ENCODE results near the gene ZNF765. TPM values are rescaled to one million over a fixed set of nuclear protein-coding genes. Genes with fewer than 3 reads are reported as not detected.

The ZNF765 gene
- total RNA-seq, 1 donor = 11.5 TPM

DNA sequence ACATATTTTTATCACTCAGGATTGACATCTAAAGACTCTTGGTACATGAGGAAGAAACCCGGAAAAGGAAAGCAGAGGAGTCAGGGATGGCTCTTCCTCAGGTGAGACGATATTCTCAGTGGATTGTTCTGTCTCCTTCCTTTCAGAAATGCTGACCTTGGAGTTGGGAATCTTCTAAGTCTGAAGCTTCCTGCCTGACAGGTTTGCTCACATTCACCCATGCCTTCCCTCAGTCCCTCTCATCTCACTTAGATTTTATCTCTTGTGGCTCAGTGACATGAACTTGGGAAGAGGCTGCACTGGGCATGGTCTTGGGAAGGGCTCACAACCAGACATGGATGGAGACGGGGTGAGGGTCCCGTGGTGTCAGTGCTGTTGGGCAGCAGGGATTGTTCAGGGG is 22.8 kb upstream of the ZNF765 start:
- no peak overlapping the region for H3K4me3 ChIP-seq (ENCODE audit: low read depth, low read length)
- TF ChIP-seq, protein P1, sequence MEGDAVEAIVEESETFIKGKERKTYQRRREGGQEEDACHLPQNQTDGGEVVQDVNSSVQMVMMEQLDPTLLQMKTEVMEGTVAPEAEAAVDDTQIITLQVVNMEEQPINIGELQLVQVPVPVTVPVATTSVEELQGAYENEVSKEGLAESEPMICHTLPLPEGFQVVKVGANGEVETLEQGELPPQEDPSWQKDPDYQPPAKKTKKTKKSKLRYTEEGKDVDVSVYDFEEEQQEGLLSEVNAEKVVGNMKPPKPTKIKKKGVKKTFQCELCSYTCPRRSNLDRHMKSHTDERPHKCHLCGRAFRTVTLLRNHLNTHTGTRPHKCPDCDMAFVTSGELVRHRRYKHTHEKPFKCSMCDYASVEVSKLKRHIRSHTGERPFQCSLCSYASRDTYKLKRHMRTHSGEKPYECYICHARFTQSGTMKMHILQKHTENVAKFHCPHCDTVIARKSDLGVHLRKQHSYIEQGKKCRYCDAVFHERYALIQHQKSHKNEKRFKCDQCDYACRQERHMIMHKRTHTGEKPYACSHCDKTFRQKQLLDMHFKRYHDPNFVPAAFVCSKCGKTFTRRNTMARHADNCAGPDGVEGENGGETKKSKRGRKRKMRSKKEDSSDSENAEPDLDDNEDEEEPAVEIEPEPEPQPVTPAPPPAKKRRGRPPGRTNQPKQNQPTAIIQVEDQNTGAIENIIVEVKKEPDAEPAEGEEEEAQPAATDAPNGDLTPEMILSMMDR (IDR thresholded peaks at IDR 0.05; ENCODE audit: insufficient read depth, low read length) = no peak
- no peak for DNase-seq (ENCODE audit: low read depth)

DNA sequence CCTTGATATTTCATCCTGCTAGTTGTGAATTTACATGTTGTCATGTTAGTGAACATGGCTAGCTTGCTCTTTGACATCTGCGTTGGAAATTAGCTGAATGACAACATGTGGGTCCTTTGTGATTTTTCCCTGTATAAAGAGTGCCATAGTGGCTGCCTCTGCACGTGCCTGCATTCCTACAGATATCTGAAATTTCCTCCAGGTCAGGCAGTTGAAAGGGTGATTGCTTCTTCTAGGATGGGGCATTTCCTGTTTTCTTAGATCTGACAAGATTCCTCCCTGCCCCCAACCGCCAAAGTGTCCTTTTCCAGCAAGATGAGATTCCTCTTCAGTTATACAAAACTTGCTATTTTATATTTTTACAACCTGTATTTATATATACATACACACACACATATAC is 20.7 kb upstream of the ZNF765 start:
- DNase-seq (ENCODE audit: low read depth) = no peak
- TF ChIP-seq, protein P1 (IDR thresholded peaks at IDR 0.05; ENCODE audit: insufficient read depth, low read length) = no peak
- H3K4me3 ChIP-seq (ENCODE audit: low read depth, low read length) = no peak overlapping the region

DNA sequence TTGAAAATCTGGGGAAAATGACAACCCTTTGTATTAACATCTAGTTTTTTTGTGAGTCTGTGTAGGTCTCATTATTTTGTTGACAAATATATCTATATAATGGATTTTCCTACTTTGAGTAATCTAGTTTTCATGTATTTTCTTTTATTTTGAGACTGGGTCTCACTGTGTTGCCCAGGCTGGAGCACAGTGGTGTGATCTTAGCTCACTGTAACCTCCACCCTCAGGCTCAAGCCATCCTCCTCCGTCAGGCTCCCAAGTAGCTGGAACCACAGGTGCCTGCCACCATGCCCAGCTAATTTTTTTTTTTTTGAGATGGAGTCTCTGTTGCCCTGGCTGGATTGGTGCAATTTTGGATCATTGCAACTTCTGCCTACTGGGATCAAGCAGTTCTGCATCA is 20.2 kb upstream of the ZNF765 start:
- TF ChIP-seq, protein P1 (IDR thresholded peaks at IDR 0.05; ENCODE audit: insufficient read depth, low read length) = no peak
- no peak overlapping the region for H3K4me3 ChIP-seq (ENCODE audit: low read depth, low read length)
- DNase-seq (ENCODE audit: low read depth) = no peak

DNA sequence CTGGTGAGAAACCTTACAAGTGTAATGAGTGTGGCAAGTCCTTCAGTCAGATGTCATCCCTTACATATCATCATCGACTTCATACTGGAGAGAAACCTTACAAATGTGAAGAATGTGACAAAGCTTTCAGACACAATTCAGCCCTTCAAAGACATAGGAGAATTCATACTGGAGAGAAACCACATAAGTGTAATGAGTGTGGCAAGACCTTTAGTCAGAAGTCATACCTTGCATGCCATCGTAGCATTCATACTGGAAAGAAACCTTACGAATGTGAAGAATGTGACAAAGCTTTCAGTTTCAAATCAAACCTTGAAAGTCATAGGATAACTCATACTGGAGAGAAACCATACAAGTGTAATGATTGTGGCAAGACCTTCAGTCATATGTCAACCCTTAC is 13.6 kb upstream of the ZNF765 start:
- DNase-seq (ENCODE audit: low read depth) = no peak
- TF ChIP-seq, protein P1 (IDR thresholded peaks at IDR 0.05; ENCODE audit: insufficient read depth, low read length) = no peak
- H3K4me3 ChIP-seq (ENCODE audit: low read depth, low read length) = no peak overlapping the region

DNA sequence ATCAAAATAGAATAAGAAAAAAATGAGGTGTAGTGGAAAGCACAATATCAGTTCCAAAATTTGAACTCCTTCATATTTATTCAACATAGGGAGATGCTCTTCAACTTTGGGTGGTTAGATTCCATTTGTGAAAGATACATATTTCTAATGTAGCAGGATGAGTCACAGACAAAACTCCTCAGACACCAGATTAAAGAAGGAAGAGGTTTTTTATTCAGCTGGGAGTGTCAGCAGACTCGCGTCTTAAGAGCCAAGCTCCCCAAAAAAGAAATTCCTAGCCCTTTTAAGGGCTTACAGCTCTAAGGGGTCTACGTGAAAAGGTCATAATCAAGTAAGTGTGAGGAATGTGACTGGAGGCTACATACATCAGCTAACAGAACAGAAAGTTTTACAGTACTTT is 6.8 kb upstream of the ZNF765 start:
- no peak for DNase-seq (ENCODE audit: low read depth)
- TF ChIP-seq, protein P1 (IDR thresholded peaks at IDR 0.05; ENCODE audit: insufficient read depth, low read length) = no peak
- no peak overlapping the region for H3K4me3 ChIP-seq (ENCODE audit: low read depth, low read length)

DNA sequence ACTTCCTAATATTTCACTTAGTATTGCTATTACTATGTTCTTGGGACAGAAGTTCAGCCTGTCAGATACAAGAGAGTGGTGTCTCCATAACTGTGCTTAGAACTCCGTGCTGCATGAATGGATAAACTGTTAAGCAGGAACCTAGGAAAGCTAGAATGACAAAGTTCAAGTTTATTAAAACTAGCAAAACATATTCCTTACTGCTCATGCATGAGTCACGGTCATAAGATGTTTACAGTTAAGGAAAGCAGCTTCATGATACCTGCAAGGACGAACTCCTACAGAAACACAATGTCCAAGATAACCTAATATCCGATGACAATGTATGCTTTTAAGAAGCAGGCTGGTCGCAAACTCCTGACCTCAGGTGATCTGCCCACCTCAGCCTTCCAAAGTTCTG is 6.0 kb upstream of the ZNF765 start:
- TF ChIP-seq, protein P1 (IDR thresholded peaks at IDR 0.05; ENCODE audit: insufficient read depth, low read length) = no peak
- no peak for DNase-seq (ENCODE audit: low read depth)
- no peak overlapping the region for H3K4me3 ChIP-seq (ENCODE audit: low read depth, low read length)

DNA sequence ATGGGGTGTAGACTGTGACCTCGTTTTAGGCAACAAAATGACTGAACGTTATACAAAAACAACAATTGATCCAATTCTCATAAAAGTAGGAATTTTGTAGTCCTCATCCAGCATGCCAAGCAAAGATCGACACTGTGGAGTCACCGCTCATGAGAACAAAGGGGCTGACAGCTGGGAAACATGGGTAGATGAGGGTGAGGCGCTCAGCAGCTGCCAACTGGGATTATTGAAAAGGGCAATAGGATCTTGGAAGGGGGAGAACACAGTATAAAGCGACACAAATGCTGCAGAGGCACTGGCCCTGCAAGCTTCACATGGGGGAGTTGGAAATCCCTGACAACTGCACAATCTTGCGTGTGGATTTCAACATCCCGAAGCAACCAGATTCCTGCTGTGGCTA is 5.4 kb upstream of the ZNF765 start:
- TF ChIP-seq, protein P1 (IDR thresholded peaks at IDR 0.05; ENCODE audit: insufficient read depth, low read length) = no peak
- H3K4me3 ChIP-seq (ENCODE audit: low read depth, low read length) = no peak overlapping the region
- no peak for DNase-seq (ENCODE audit: low read depth)

Measured in fibroblast of the aortic adventitia (primary cell).